ENCODE results near the gene SEMA3D. TPM values are rescaled to one million over a fixed set of nuclear protein-coding genes. Genes with fewer than 3 reads are reported as not detected.

SEMA3D gene
- total and polyA plus RNA-seq, 2 of the 4 experiments (the other 2 are of a cell fraction): 2.9 to 13.6 TPM

GRCh38 chr7:85001495-85002345, 185.1 kb downstream of the SEMA3D start:
- H3K4ac ChIP-seq (ENCODE audit: low read depth, low read length): no peak overlapping the region
- dilution Hi-C loops (cut with HindIII; ENCODE audit: low sequenced_read_pairs, unreplicated experiment): no loop called here

More at GRCh38 chr7:85001495-85002345, 185.1 kb downstream of the SEMA3D start:
- Histone ChIP-seq H2BK120ac (ENCODE audit: low read depth, low read length) (no peak overlapping the region), H3K4me2 (ENCODE audit: low read depth, low read length) (no peak overlapping the region), H4K91ac (ENCODE audit: insufficient read depth, low read depth, low read length) (no peak overlapping the region), H3K23ac (ENCODE audit: low read depth, low read length) (no peak overlapping the region), H3K56ac (ENCODE audit: extremely low read depth, insufficient read depth, low read length) (no peak overlapping the region), H3K14ac (replicated peaks; ENCODE audit: low read depth, low read length) (no peak overlapping the region), H4K5ac (ENCODE audit: low read depth, low read length) (no peak overlapping the region), H3K4me1 (ENCODE audit: control insufficient read depth, insufficient read depth, low read length) (no peaks in the 10 kb centered on the region), H2AK5ac (ENCODE audit: low read depth, low read length) (no peak overlapping the region), H3K36me3 (ENCODE audit: control insufficient read depth, insufficient read depth, low read length) (no peaks in the 10 kb centered on the region), H2AFZ (replicated peaks; ENCODE audit: low read length, poor library complexity) (no peak overlapping the region), H3K27me3 (ENCODE audit: control insufficient read depth, insufficient read depth, low read length) (no peaks in the 10 kb centered on the region), H4K8ac (ENCODE audit: low read depth in 2 of 2, low read length in 2 of 2) (no peak overlapping the region), H3K9ac (ENCODE audit: low read depth, low read length) (no peak overlapping the region), H3K9me1 (ENCODE audit: insufficient read depth, low read length) (no peaks in the 10 kb centered on the region), H3K79me1 (ENCODE audit: low read depth in 1 of 2, low read length in 2 of 2) (no peaks in the 10 kb centered on the region), H2AK9ac (replicated peaks; ENCODE audit: low read depth, low read length, poor library complexity) (no peak overlapping the region), H3K18ac (ENCODE audit: low read depth, low read length) (no peak overlapping the region), H3K27ac (ENCODE audit: insufficient read depth, low read length) (no peak overlapping the region), H3K4me3 (ENCODE audit: insufficient read depth, low read depth, low read length) (no peak overlapping the region), H2BK20ac (ENCODE audit: low read depth, low read length) (no peak overlapping the region), H2BK15ac (ENCODE audit: low read depth, low read length) (no peak overlapping the region), H2BK5ac (ENCODE audit: low read depth, low read length, poor library complexity, severe bottlenecking) (no peak overlapping the region), H4K20me1 (ENCODE audit: insufficient read depth, low read length) (no peaks in the 10 kb centered on the region), H3K9me3 (ENCODE audit: control insufficient read depth, insufficient read depth, low read length) (no peaks in the 10 kb centered on the region)
- DNase-seq: no peak
- ATAC-seq (ENCODE audit: low read depth): no peak
- intact Hi-C loops (cut with micrococcal nuclease): no loop called here
- WGBS, 2 experiments (ENCODE audit: extremely low coverage in 2 of 2, insufficient read length in 1 of 2): no CpG with 5 or more reads among the region's 3 CpGs
- CTCF ChIA-PET: interaction anchor here (0.6 kb wide), 1 partner anchor 416 kb away, joined by 3 read pairs; no protein-coding TSS in a partner anchor
- no peak for TF ChIP-seq ELK1 (IDR thresholded peaks at IDR 0.05; ENCODE audit: borderline replicate concordance, low read depth, low read length)
- peak; percentile 42; the same call in 1 of the 2 replicates for TF ChIP-seq CEBPB (IDR thresholded peaks at IDR 0.05; ENCODE audit: low read depth, low read length)
- POLR2A ChIA-PET (ENCODE audit: unreplicated experiment): no interaction called here
- no TSS peak for BruUV-seq (replicated peaks)
- in situ Hi-C loops (cut with MboI; ENCODE audit: low sequenced_read_pairs): loop anchor here (25.0 kb wide), 2 partner anchors 364 to 539 kb away; no protein-coding TSS in a partner anchor
